ENCODE data around the gene ARHGEF11.

Gene ARHGEF11

DNA sequence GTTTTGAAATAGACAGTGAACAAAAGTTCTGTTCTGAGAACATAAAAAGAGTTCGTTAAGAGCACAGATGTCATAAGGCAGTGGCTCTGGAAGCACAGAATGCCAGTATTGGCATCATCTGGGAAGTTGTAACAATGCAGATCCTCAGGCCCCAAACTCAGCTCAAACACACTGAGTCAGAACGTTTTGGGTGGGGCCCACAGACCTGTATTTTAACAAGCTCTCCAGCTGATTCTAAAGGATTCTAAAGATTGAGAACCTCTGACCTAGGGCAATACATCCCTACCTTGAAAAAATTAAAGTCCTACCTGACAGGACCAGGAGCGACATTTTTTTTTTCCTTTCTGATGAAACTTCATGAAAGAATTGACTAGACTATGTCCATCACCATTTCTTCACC is 13.2 kb downstream of the ARHGEF11 start:
- DNase-seq (no peak), ATAC-seq (no peak)
- no peaks in the 10 kb centered on the region for H3K4me1 Mint-ChIP-seq
- no peaks in the 10 kb centered on the region for H3K36me3 Mint-ChIP-seq (ENCODE audit: low read depth)
- peaks cover 18% of the 10 kb centered on the region for H3K27me3 Mint-ChIP-seq
- H3K9me3 Mint-ChIP-seq = no peaks in the 10 kb centered on the region
- no peak overlapping the region for H3K4me3 Mint-ChIP-seq
- H3K27ac Mint-ChIP-seq = no peak overlapping the region

- no peak overlapping the region for H3K4me3 Mint-ChIP-seq
- no peak overlapping the region for H3K27ac Mint-ChIP-seq
- peaks cover 14% of the 10 kb centered on the region for H3K27me3 Mint-ChIP-seq
- ATAC-seq = no peak
- DNase-seq = no peak
- H3K36me3 Mint-ChIP-seq (ENCODE audit: low read depth) = no peaks in the 10 kb centered on the region
- H3K4me1 Mint-ChIP-seq = no peaks in the 10 kb centered on the region
- no peaks in the 10 kb centered on the region for H3K9me3 Mint-ChIP-seq
These were observed 14.8 kb downstream of the ARHGEF11 start for GRCh38 chr1:157030728-157031127.

- no peak for DNase-seq
- no peaks in the 10 kb centered on the region for H3K36me3 Mint-ChIP-seq (ENCODE audit: low read depth)
- H3K4me3 Mint-ChIP-seq = no peak overlapping the region
- H3K4me1 Mint-ChIP-seq = no peaks in the 10 kb centered on the region
- no peak for ATAC-seq
- H3K27me3 Mint-ChIP-seq = peaks cover 21% of the 10 kb centered on the region
- no peaks in the 10 kb centered on the region for H3K9me3 Mint-ChIP-seq
- H3K27ac Mint-ChIP-seq = no peak overlapping the region
These were observed 16.9 kb downstream of the ARHGEF11 start for GRCh38 chr1:157028674-157029073.

DNA sequence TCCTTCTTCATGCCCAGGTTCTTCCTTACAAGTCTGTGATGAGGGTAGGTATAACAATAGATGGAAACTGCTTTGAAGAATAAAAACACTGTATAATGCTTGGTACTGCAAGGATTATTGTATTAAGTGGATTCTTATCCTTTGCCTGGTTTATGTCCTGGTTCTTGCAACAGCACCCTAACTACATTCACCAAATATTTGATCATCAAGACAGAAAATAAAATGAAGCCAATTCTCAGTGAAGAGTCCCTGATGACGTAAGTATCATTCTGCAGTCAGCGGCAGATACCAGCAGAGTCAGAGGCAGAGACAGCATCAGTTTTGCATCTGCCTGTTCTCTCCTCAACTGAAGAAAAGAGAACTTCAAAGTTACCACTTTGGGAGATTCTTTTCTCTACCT is 19.7 kb downstream of the ARHGEF11 start:
- ATAC-seq (no peak), DNase-seq (no peak)
- Mint-ChIP-seq H3K4me1 (no peaks in the 10 kb centered on the region), H3K36me3 (ENCODE audit: low read depth) (no peaks in the 10 kb centered on the region), H3K27ac (no peak overlapping the region), H3K9me3 (peaks cover 11% of the 10 kb centered on the region), H3K27me3 (peaks cover 22% of the 10 kb centered on the region), H3K4me3 (no peak overlapping the region)

DNA sequence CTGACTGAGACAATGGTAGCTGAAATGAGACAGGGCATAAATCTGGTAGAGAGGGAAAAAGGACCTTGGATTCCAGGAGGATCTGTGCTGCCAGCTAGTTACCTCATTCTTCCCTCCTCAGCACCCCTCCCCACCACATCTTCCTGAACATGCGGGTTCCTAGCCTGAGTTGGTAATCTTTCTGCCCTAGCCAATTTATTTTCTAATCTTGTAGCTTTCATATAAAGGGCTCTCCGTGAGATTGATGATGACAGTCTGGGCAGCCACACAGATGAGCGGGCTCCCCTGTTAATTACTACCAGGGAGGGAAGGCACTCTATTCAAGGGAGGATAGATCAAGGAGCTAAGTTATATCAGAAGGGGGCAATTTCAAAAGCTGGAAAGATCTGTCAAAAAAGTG is 20.2 kb downstream of the ARHGEF11 start:
- Mint-ChIP-seq H3K9me3 (peaks cover 14% of the 10 kb centered on the region), H3K27ac (no peak overlapping the region), H3K4me3 (no peak overlapping the region), H3K36me3 (ENCODE audit: low read depth) (no peaks in the 10 kb centered on the region), H3K4me1 (no peaks in the 10 kb centered on the region), H3K27me3 (peaks cover 23% of the 10 kb centered on the region)
- ATAC-seq (no peak), DNase-seq (no peak)

GRCh38 chr1:157021688-157022087 is 23.9 kb downstream of the ARHGEF11 start:
- Mint-ChIP-seq H3K27me3 (peaks cover 41% of the 10 kb centered on the region), H3K9me3 (peaks cover 30% of the 10 kb centered on the region)

DNA sequence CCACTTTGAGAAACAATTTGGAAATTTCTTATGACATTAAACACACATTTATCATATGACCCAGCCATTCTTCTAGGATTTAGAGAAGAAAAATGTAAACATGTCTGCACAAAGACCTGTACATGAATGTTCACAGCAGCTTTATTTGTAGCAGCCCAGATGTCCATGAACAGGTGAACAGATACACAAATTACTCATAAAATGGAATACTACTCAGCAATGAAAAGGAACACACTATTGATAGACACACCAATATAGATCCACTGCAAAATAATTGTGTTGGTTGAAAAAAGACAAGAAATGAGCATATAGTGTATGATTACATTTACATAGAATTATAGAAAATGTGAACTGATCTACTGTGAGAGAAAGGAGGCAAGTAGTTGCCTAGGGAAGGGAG is 26.1 kb downstream of the ARHGEF11 start:
- H3K9me3 Mint-ChIP-seq = peaks cover 30% of the 10 kb centered on the region
- peaks cover 39% of the 10 kb centered on the region for H3K27me3 Mint-ChIP-seq
- H3K4me1 Mint-ChIP-seq = no peaks in the 10 kb centered on the region
- DNase-seq = no peak
- H3K27ac Mint-ChIP-seq = no peak overlapping the region
- no peak for ATAC-seq
- peaks cover 4% of the 10 kb centered on the region for H3K36me3 Mint-ChIP-seq (ENCODE audit: low read depth)
- no peak overlapping the region for H3K4me3 Mint-ChIP-seq

More at GRCh38 chr1:157021688-157022087, 23.9 kb downstream of the ARHGEF11 start:
- Mint-ChIP-seq H3K36me3 (ENCODE audit: low read depth) (peaks cover 4% of the 10 kb centered on the region), H3K4me3 (no peak overlapping the region), H3K4me1 (no peaks in the 10 kb centered on the region), H3K27ac (no peak overlapping the region)
- ATAC-seq (no peak), DNase-seq (no peak)

- Mint-ChIP-seq H3K27me3 (peaks cover 28% of the 10 kb centered on the region), H3K27ac (no peak overlapping the region), H3K9me3 (no peaks in the 10 kb centered on the region), H3K4me3 (no peak overlapping the region), H3K4me1 (no peaks in the 10 kb centered on the region), H3K36me3 (ENCODE audit: low read depth) (no peaks in the 10 kb centered on the region)
- DNase-seq (no peak), ATAC-seq (no peak)
These were observed 33.7 kb downstream of the ARHGEF11 start for GRCh38 chr1:157011845-157012244.

DNA sequence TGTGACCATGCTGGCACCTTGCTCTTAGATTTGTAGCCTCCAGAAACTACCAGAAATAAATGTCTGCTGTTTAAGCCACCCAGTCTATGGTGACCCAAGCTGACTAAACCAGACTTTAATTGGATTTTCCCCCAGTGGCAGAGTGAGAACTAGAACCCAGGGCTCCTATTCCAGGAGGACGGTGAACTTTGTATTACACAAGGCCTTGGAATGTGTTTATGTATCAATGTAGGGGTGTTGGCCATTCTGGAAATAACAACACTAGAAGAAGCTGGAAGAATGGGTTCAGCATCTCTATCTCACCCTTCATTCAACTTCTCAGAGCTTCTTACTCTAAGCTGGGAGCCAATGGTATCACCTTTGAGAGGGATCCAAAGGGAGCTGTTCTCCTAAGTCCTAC is 37.0 kb downstream of the ARHGEF11 start:
- Mint-ChIP-seq H3K9me3 (no peaks in the 10 kb centered on the region), H3K4me1 (no peaks in the 10 kb centered on the region), H3K4me3 (no peak overlapping the region), H3K27me3 (peaks cover 32% of the 10 kb centered on the region), H3K27ac (no peak overlapping the region), H3K36me3 (ENCODE audit: low read depth) (no peaks in the 10 kb centered on the region)
- DNase-seq = no peak
- ATAC-seq = no peak

DNA sequence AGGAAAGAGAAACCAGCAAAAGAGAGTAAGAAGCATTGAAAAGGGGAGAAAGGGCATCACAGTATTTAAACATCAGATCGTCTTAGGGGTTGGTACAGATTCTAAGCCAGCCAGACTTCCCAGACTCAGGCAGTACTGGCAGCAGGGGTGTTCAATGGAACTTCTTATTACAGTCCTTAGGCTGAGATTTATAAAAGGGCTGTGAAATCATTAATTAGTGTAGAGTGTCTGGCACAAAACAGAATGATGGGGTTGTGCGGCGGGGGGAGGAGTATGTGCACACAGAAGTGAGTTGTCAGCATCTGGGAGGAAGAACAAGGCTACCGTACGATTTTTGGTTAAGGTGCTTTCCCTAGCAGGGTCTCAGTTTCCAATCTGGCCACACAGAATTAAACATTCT is 38.2 kb downstream of the ARHGEF11 start:
- H3K4me3 Mint-ChIP-seq = no peak overlapping the region
- H3K36me3 Mint-ChIP-seq (ENCODE audit: low read depth) = no peaks in the 10 kb centered on the region
- ATAC-seq = no peak
- DNase-seq = no peak
- no peak overlapping the region for H3K27ac Mint-ChIP-seq
- peaks cover 32% of the 10 kb centered on the region for H3K27me3 Mint-ChIP-seq
- no peaks in the 10 kb centered on the region for H3K9me3 Mint-ChIP-seq
- H3K4me1 Mint-ChIP-seq = no peaks in the 10 kb centered on the region

DNA sequence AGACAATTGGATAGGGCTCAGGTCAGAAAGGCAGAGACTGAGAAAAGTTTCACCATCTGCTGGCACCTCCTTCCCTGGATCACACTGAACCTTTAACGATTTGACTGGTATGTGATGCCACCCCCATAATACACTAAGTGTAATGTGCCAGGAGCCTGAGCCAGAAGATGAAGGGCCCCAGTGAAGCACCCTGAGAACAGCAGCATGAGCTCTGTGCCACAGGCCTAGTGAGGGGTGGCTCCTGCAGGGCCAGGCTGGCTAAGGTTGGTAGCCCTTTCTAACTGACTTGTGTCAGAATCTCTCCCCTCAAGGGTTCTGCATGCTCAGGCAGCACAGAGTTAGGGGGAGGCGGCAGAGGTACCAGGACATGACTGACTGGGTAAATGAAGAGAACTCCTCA is 38.9 kb downstream of the ARHGEF11 start:
- H3K36me3 Mint-ChIP-seq (ENCODE audit: low read depth) = no peaks in the 10 kb centered on the region
- no peaks in the 10 kb centered on the region for H3K4me1 Mint-ChIP-seq

GRCh38 chr1:157005965-157006364 is 39.6 kb downstream of the ARHGEF11 start:
- no peak for DNase-seq
- H3K27me3 Mint-ChIP-seq = peaks cover 23% of the 10 kb centered on the region
- ATAC-seq = no peak
- H3K4me1 Mint-ChIP-seq = no peaks in the 10 kb centered on the region
- H3K27ac Mint-ChIP-seq = no peak overlapping the region
- H3K9me3 Mint-ChIP-seq = no peaks in the 10 kb centered on the region
- no peaks in the 10 kb centered on the region for H3K36me3 Mint-ChIP-seq (ENCODE audit: low read depth)
- no peak overlapping the region for H3K4me3 Mint-ChIP-seq

More for the DNA sequence above, 38.9 kb downstream of the ARHGEF11 start:
- no peak for ATAC-seq
- Mint-ChIP-seq H3K27me3 (peaks cover 30% of the 10 kb centered on the region), H3K9me3 (no peaks in the 10 kb centered on the region), H3K4me3 (no peak overlapping the region), H3K27ac (no peak overlapping the region)
- DNase-seq = no peak

- no peaks in the 10 kb centered on the region for H3K9me3 Mint-ChIP-seq
- H3K27me3 Mint-ChIP-seq = peaks cover 21% of the 10 kb centered on the region
- H3K4me3 Mint-ChIP-seq = no peak overlapping the region
- H3K4me1 Mint-ChIP-seq = no peaks in the 10 kb centered on the region
- no peak for DNase-seq
- no peaks in the 10 kb centered on the region for H3K36me3 Mint-ChIP-seq (ENCODE audit: low read depth)
- no peak for ATAC-seq
- H3K27ac Mint-ChIP-seq = no peak overlapping the region
These were observed 40.7 kb downstream of the ARHGEF11 start for GRCh38 chr1:157004806-157005205.

DNA sequence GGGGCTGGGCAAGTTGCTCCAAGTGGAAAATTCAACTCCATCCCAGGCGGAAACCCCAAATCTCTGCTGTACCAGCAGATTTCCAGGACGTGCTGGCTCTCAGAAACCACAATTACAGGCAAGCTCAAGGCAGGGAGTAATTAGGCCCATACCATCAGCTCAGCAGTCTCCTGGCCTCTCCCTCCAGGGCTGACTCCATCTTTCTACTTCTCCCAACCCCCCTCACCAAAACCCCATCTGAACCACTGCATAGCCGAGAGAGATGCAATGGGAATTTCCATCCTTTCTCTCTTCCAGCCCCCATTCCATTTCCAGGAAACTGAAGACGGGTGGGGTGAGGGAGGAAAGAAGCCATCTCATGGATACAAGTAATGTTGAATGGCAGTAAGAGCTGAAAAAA is 41.2 kb downstream of the ARHGEF11 start:
- ATAC-seq (no peak), DNase-seq (no peak)
- H3K4me1 Mint-ChIP-seq = no peaks in the 10 kb centered on the region
- H3K9me3 Mint-ChIP-seq = no peaks in the 10 kb centered on the region
- no peak overlapping the region for H3K4me3 Mint-ChIP-seq
- H3K27ac Mint-ChIP-seq = no peak overlapping the region
- H3K27me3 Mint-ChIP-seq = peaks cover 21% of the 10 kb centered on the region
- H3K36me3 Mint-ChIP-seq (ENCODE audit: low read depth) = no peaks in the 10 kb centered on the region

- peaks cover 13% of the 10 kb centered on the region for H3K27me3 Mint-ChIP-seq
- no peak for DNase-seq
- H3K27ac Mint-ChIP-seq = no peak overlapping the region
- no peak for ATAC-seq
- H3K36me3 Mint-ChIP-seq (ENCODE audit: low read depth) = no peaks in the 10 kb centered on the region
- H3K4me1 Mint-ChIP-seq = no peaks in the 10 kb centered on the region
- H3K4me3 Mint-ChIP-seq = no peak overlapping the region
- H3K9me3 Mint-ChIP-seq = no peaks in the 10 kb centered on the region
These were observed 44.2 kb downstream of the ARHGEF11 start for GRCh38 chr1:157001304-157001703.

- peaks cover 15% of the 10 kb centered on the region for H3K27me3 Mint-ChIP-seq
These were observed 44.9 kb downstream of the ARHGEF11 start for GRCh38 chr1:157000686-157001085.

More at GRCh38 chr1:157000686-157001085, 44.9 kb downstream of the ARHGEF11 start:
- Mint-ChIP-seq H3K9me3 (no peaks in the 10 kb centered on the region), H3K4me1 (no peaks in the 10 kb centered on the region), H3K27ac (no peak overlapping the region), H3K4me3 (no peak overlapping the region), H3K36me3 (ENCODE audit: low read depth) (no peaks in the 10 kb centered on the region)
- ATAC-seq (no peak), DNase-seq (no peak)
